ENCODE measurements around the gene HEATR3.
A peak's percentile ranks its signal among the peaks of the same experiment; 100 is the strongest.
"Not testable (repeated sequence)": the region's sequence is repeated elsewhere in the genome, so short reads cannot be mapped to it uniquely, and the experiment has no call there.

The HEATR3 gene

DNA sequence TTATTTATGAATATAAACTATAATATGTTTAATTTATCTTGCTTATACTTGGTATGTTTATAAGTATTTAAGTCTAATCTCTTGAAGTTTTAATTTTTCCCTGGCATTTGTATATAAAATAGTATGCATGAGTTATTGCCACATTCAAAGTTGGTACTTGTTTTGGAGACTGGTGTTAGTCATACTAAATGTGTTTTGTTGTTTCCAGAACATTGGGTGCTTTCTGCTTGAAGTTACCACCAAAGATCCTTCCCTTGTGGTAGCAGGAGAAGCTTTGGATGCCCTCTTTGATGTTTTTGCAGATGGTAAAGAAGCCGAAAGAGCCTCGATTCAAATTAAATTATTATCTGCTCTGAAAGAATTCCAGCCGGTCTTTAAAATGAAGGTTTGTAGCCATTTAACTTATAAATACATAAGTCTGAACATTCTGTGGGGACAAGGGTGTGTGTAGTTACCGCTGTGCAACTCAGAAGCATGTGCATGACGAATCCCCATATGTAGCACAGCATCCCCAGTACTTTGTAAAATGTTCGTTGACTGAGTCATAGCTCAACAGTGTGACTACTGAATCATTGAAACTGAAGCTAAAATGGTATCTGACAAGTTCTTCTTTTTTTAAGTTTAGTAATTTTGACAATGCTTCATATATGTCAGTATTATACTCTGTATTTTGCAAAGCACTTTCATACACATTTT lies 36.4 kb downstream of the HEATR3 start:
- peak overlapping the region; percentile 76 for H3K27ac Mint-ChIP-seq

GRCh38 chr16:50103764-50104163 lies 38.0 kb downstream of the HEATR3 start:
- Mint-ChIP-seq H3K36me3 (ENCODE audit: low read depth) (peaks cover 37% of the 10 kb centered on the region), H3K27ac (no peak overlapping the region), H3K27me3 (ENCODE audit: low read depth) (no peaks in the 10 kb centered on the region), H3K4me3 (no peak overlapping the region), H3K9me3 (no peaks in the 10 kb centered on the region), H3K4me1 (ENCODE audit: low read depth) (peaks cover 15% of the 10 kb centered on the region)

More for the DNA sequence above, 36.4 kb downstream of the HEATR3 start:
- no peaks in the 10 kb centered on the region for H3K9me3 Mint-ChIP-seq
- peaks cover 36% of the 10 kb centered on the region for H3K36me3 Mint-ChIP-seq (ENCODE audit: low read depth)
- no peaks in the 10 kb centered on the region for H3K27me3 Mint-ChIP-seq (ENCODE audit: low read depth)
- peaks cover 15% of the 10 kb centered on the region for H3K4me1 Mint-ChIP-seq (ENCODE audit: low read depth)
- H3K4me3 Mint-ChIP-seq, result no peak overlapping the region

DNA sequence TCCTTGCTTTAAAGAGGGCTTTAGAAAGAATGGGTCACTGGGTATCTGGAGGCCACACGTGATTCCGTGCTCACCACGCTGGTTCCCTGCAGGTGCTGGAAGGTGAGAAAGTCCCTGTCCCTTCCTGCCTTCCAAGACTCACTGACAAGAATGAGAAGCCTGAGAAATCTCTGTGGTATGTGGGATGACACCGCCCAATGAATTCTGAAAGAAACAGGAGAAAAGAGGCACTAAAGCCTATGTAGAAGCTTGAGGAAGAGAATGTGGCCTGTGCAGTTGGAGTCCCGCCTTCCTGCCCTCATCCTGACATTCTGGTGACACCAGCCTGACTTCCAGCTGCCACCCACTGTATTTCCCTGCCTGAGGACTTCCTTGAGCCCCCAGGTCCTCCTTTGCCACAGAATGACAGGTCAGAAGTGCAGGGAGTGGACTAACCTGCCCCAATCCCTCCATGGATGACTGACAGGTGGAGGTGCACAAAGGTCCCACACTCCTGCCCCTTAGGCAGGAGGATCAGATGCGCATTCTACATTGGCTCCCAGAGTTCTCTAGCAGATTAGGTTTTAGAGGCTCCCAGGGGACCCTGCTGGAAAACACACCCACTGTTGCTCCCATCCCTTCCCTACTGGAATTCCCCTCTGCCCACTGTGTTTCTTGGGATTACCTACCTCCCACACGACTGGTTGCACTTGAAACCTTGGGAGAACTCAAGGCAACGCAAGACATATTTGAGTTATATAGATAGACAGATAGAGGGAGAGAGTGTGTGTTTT lies 48.8 kb downstream of the HEATR3 start:
- no peak overlapping the region for H3K4me3 Mint-ChIP-seq
- H3K27ac Mint-ChIP-seq, result no peak overlapping the region
- no peaks in the 10 kb centered on the region for H3K36me3 Mint-ChIP-seq (ENCODE audit: low read depth)
- no peaks in the 10 kb centered on the region for H3K27me3 Mint-ChIP-seq (ENCODE audit: low read depth)
- H3K9me3 Mint-ChIP-seq, result no peaks in the 10 kb centered on the region
- H3K4me1 Mint-ChIP-seq (ENCODE audit: low read depth), result peaks cover 7% of the 10 kb centered on the region

GRCh38 chr16:50120711-50121110 lies 54.9 kb downstream of the HEATR3 start:
- peaks cover 52% of the 10 kb centered on the region for H3K4me1 Mint-ChIP-seq (ENCODE audit: low read depth)
- peaks cover 4% of the 10 kb centered on the region for H3K36me3 Mint-ChIP-seq (ENCODE audit: low read depth)
- peak overlapping the region; percentile 83 for H3K27ac Mint-ChIP-seq
- H3K9me3 Mint-ChIP-seq, result peaks cover 4% of the 10 kb centered on the region
- H3K27me3 Mint-ChIP-seq (ENCODE audit: low read depth), result no peaks in the 10 kb centered on the region
- H3K4me3 Mint-ChIP-seq, result no peak overlapping the region

DNA sequence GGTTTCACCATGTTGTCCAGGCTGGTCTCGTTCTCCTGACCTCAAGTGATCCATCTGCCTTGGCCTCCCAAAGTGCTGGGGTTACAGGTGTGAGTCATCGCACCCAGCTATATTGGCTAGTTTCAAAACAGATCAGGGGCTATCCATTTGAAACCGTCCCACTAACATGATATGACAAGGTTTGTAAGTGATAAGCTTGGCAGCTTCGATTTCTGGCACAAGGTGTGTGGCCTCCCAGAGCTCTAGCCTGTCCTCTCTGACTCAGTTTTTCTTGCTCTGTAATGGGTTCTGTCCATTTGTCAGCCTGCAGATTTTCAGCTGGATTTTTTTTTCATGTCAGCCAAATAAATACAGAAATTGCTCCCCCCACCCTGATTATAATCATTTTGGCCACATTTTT lies 55.5 kb downstream of the HEATR3 start:
- Mint-ChIP-seq H3K36me3 (ENCODE audit: low read depth) (peaks cover 4% of the 10 kb centered on the region), H3K4me1 (ENCODE audit: low read depth) (peaks cover 55% of the 10 kb centered on the region), H3K27ac (peak overlapping the region; percentile 83), H3K27me3 (ENCODE audit: low read depth) (no peaks in the 10 kb centered on the region), H3K4me3 (peak overlapping the region; percentile 56), H3K9me3 (peaks cover 4% of the 10 kb centered on the region)

DNA sequence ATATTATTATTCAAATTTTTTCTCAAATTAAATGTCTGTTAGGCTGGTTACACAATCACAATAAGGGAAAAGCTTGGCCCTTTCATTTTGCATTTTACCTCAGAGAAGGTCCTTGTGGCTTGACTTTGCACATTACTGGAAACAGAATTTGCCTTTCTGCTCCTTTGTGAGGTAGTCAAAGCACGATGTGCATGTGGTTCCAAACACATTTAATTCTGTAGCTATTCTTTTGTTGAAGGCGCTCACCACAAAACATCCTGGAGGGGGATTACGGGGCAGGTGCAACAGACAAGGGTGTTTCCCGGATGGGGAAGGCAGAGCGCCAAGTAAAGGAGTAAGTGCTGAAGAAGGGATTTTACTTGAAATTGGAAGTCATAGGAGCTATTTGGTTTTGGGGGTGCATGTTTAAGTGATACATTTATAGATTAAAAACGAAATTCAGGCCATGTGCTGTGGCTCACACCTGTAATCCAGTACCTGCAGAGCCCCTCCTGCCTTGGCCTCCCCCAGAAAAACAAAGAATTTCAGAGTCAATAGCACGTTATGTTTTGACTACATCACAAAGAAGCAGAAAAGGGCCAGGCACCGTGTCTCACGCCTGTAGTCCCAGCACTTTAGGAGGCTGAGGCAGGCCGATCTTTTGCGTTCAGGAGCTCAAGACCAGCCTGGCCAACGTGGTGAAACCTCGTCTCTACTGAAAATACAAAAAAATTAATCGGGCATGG lies 56.1 kb downstream of the HEATR3 start:
- peak overlapping the region; percentile 83 for H3K27ac Mint-ChIP-seq
- peak overlapping the region; percentile 56 for H3K4me3 Mint-ChIP-seq

GRCh38 chr16:50123417-50123816 lies 57.6 kb downstream of the HEATR3 start:
- Mint-ChIP-seq H3K36me3 (ENCODE audit: low read depth) (peaks cover 4% of the 10 kb centered on the region), H3K27me3 (ENCODE audit: low read depth) (no peaks in the 10 kb centered on the region), H3K4me3 (no peak overlapping the region), H3K4me1 (ENCODE audit: low read depth) (peaks cover 52% of the 10 kb centered on the region), H3K9me3 (peaks cover 4% of the 10 kb centered on the region), H3K27ac (no peak overlapping the region)

More for the DNA sequence above, 56.1 kb downstream of the HEATR3 start:
- Mint-ChIP-seq H3K27me3 (ENCODE audit: low read depth) (no peaks in the 10 kb centered on the region), H3K9me3 (peaks cover 4% of the 10 kb centered on the region), H3K36me3 (ENCODE audit: low read depth) (peaks cover 4% of the 10 kb centered on the region), H3K4me1 (ENCODE audit: low read depth) (peaks cover 52% of the 10 kb centered on the region)

- Mint-ChIP-seq H3K36me3 (ENCODE audit: low read depth) (peaks cover 4% of the 10 kb centered on the region), H3K4me1 (ENCODE audit: low read depth) (peaks cover 46% of the 10 kb centered on the region), H3K4me3 (no peak overlapping the region), H3K27me3 (ENCODE audit: low read depth) (no peaks in the 10 kb centered on the region), H3K27ac (no peak overlapping the region), H3K9me3 (peaks cover 4% of the 10 kb centered on the region)
These were observed 59.0 kb downstream of the HEATR3 start for GRCh38 chr16:50124769-50125168.

DNA sequence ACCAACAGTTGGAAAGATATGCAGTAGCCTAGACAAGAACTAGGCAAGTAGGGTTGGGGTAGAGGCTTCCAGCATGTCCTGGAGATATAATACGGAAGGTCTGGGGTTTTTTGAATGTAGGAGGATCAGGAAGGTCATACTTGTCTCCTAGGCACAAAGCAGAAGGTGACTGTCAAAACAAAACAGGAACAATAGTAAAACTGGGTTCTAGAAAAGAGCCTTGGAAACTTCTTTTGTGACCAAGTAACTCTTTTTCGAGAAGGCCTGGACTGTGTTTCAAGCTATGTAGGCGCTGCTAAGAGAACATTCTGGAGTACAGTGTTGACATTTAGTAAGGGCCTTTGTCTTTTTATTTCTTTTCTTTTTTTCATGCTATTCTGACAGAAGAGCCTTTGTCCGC lies 60.4 kb downstream of the HEATR3 start:
- Mint-ChIP-seq H3K4me3 (no peak overlapping the region), H3K27me3 (ENCODE audit: low read depth) (no peaks in the 10 kb centered on the region), H3K36me3 (ENCODE audit: low read depth) (peaks cover 4% of the 10 kb centered on the region), H3K4me1 (ENCODE audit: low read depth) (peaks cover 32% of the 10 kb centered on the region), H3K9me3 (peaks cover 4% of the 10 kb centered on the region), H3K27ac (no peak overlapping the region)

- H3K4me1 Mint-ChIP-seq (ENCODE audit: low read depth); H3K4me3 Mint-ChIP-seq; H3K9me3 Mint-ChIP-seq; H3K27me3 Mint-ChIP-seq (ENCODE audit: low read depth); H3K36me3 Mint-ChIP-seq (ENCODE audit: low read depth); H3K27ac Mint-ChIP-seq: not testable (repeated sequence)
These were observed 66.8 kb downstream of the HEATR3 start for GRCh38 chr16:50132571-50132970.

GRCh38 chr16:50133214-50133613 lies 67.4 kb downstream of the HEATR3 start:
- H3K9me3 Mint-ChIP-seq, result no peaks in the 10 kb centered on the region
- no peaks in the 10 kb centered on the region for H3K27me3 Mint-ChIP-seq (ENCODE audit: low read depth)
- no peak overlapping the region for H3K27ac Mint-ChIP-seq
- no peak overlapping the region for H3K4me3 Mint-ChIP-seq
- H3K36me3 Mint-ChIP-seq (ENCODE audit: low read depth), result no peaks in the 10 kb centered on the region
- peaks cover 4% of the 10 kb centered on the region for H3K4me1 Mint-ChIP-seq (ENCODE audit: low read depth)

GRCh38 chr16:50136399-50136798 lies 70.6 kb downstream of the HEATR3 start:
- H3K4me3 Mint-ChIP-seq, result no peak overlapping the region
- H3K27ac Mint-ChIP-seq, result no peak overlapping the region
- peaks cover 4% of the 10 kb centered on the region for H3K4me1 Mint-ChIP-seq (ENCODE audit: low read depth)
- no peaks in the 10 kb centered on the region for H3K27me3 Mint-ChIP-seq (ENCODE audit: low read depth)
- no peaks in the 10 kb centered on the region for H3K9me3 Mint-ChIP-seq
- no peaks in the 10 kb centered on the region for H3K36me3 Mint-ChIP-seq (ENCODE audit: low read depth)

- Mint-ChIP-seq H3K4me1 (ENCODE audit: low read depth) (peaks cover 4% of the 10 kb centered on the region), H3K4me3 (no peak overlapping the region), H3K36me3 (ENCODE audit: low read depth) (no peaks in the 10 kb centered on the region), H3K9me3 (no peaks in the 10 kb centered on the region), H3K27ac (peak overlapping the region; percentile 39), H3K27me3 (ENCODE audit: low read depth) (no peaks in the 10 kb centered on the region)
These were observed 71.5 kb downstream of the HEATR3 start for GRCh38 chr16:50137268-50137667.

GRCh38 chr16:50139580-50139979 lies 73.8 kb downstream of the HEATR3 start:
- Mint-ChIP-seq H3K4me1 (ENCODE audit: low read depth) (peaks cover 4% of the 10 kb centered on the region), H3K4me3 (no peak overlapping the region), H3K9me3 (no peaks in the 10 kb centered on the region), H3K36me3 (ENCODE audit: low read depth) (no peaks in the 10 kb centered on the region), H3K27ac (no peak overlapping the region), H3K27me3 (ENCODE audit: low read depth) (no peaks in the 10 kb centered on the region)

GRCh38 chr16:50144211-50144610 lies 78.4 kb downstream of the HEATR3 start:
- no peaks in the 10 kb centered on the region for H3K27me3 Mint-ChIP-seq (ENCODE audit: low read depth)

More at GRCh38 chr16:50144211-50144610, 78.4 kb downstream of the HEATR3 start:
- Mint-ChIP-seq H3K36me3 (ENCODE audit: low read depth) (no peaks in the 10 kb centered on the region), H3K4me3 (no peak overlapping the region), H3K27ac (no peak overlapping the region), H3K9me3 (no peaks in the 10 kb centered on the region), H3K4me1 (ENCODE audit: low read depth) (no peaks in the 10 kb centered on the region)
